HG03064 (cell line): Measurements from ENCODE around the gene KCNMA1.
"Not testable (repeated sequence)": the region's sequence is repeated elsewhere in the genome, so short reads cannot be mapped to it uniquely, and the experiment has no call there.

Source experiments
- ATAC-seq: cut with Tn5 transposase; IDR thresholded peaks from one replicate; pipeline ENCODE4 v1.9.1; 2021; ENCODE audit warnings: low read depth; ENCODE audit not compliant: unreplicated experiment

KCNMA1 gene

GRCh38 chr10:77664696-77665095 lies 27.1 kb upstream of the KCNMA1 start:
- ATAC-seq, result no peak

DNA sequence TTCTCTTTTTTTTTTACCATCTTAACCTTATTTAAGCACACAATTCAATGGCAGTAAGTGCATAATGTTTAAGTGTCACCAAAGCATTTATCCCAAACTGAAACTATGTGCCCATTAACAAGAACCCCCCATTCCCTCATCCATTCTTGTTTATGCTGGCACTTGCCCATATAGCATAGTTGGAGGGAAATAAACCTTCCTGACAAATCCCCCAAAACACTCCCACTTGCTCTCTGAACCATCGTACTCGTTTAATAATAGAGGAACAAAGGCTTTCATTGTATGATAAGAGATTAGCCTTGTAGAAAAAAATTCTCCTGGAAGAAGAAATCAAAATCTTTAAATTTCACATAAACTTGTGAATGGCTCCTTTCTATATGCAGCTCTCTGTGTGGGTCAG lies 26.4 kb upstream of the KCNMA1 start:
- ATAC-seq, result no peak

GRCh38 chr10:77661674-77662073 lies 24.1 kb upstream of the KCNMA1 start:
- ATAC-seq, result no peak

DNA sequence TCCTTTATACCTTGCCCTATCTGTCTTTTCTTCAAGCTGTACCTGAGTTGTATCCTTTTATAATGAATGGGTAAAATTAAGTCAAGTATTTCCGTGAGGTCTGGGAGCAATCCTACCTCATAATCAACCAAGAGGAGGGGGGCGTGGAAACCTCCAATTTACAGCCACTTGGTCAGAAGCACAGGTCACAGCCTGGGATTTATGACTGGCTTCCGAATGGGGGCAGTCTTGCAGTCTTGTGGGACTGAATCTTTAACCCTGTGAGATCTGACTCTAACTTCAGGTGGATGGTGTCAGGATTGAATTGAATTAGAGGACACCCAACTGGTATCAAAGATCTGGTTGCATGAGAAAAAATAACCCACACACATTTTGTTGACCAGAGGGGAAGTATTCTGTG lies 23.5 kb upstream of the KCNMA1 start:
- no peak for ATAC-seq

DNA sequence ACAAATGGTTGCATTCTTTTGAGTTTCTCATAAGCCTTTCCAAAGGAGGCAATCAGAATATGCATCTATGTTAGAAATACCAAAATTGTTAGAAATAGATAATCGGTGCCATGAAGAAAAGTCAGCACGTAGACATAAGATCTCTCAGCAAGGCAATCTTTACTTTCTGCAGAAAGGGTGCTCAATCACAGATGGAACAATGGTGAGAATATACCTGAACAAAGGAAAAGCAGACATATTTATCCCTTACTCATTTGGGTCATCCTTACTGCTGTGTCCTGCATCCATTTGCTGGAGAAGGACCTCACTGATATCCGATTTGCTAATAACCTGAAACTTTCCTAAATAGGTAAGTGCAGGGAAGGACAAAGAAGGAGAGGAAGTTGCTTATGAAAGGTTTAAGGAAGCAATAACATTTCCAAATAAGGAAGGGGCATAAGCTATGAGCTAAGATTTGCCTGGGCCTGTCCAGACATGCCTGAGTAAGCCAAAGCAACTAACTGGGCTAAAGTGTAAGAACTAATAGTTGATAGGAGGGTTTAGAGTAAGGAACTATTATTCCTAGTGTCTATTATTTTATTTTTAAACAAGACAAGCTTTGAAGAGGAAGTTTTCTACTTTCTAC lies 21.6 kb upstream of the KCNMA1 start:
- not testable (repeated sequence) for ATAC-seq

DNA sequence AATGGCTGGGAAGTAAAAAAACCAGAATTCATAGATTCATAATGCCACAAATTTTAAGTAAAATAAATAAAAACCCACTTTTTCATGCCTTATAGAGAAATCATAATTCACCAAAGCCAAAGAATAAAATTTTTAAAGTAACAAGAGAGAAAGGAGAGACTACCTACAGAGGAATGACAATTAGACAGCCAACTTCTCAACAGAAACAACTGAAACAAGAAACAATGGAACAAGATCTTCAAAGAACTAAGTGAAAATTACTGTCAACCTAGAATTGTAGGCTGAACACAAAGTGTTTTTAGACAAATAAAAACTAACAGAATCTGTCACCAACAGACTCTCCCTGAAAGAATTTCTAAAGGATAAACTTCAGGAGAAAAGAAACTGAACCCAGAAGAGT lies 15.6 kb upstream of the KCNMA1 start:
- ATAC-seq, result no peak

DNA sequence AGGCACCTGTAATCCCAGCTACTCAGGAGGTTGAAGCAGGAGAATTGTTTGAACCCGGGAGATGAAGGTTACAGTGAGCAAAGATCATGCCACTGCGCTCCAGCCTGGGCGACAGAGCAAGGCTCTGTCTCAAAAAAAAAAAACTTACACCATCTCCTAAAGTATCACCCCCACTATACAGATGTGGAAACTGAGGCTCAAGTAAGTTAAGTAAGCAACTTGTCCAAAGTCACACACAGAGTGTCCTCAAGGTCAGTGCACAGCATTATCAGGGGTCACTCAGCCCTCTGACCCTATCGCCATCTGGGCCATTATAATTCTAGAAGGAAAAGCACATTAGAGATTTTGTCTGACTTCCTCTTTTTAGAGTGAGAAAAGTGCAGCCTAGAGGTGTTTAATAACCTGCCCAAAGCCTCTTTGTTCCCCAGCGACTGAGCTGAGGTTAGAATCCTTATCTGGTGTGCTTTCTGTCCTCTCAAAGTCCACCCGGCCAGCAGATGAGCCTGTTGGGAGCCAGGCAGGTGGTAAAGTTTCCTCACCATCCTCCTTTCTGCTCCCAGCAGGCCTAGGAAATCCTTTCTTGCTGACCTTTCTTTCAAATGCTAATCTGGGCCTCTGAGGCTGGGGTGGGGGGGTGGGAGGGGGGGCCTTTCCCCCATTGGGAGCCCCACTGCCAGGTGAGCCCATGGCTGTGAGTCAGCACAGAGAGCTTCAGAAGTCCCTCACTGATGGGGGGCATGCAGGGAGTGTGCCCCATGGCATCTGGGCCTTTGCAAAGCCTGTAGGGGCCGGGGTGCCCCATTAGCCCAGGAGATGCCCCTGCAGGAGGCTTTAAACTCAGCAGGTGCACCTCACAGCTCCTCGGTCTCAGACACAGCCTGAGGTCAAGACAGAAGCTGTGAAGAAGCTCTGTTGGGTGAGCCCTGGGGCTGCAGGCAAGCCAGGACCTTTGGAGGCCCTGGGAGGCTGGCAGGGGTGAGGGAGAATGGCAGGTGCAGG lies 12.0 kb upstream of the KCNMA1 start:
- ATAC-seq, result no peak

GRCh38 chr10:77648472-77648871 lies 10.9 kb upstream of the KCNMA1 start:
- ATAC-seq, result no peak

- no peak for ATAC-seq
These were observed 10.1 kb upstream of the KCNMA1 start for GRCh38 chr10:77647543-77648293.

GRCh38 chr10:77644557-77645243 lies 7.1 kb upstream of the KCNMA1 start:
- ATAC-seq, result no peak

DNA sequence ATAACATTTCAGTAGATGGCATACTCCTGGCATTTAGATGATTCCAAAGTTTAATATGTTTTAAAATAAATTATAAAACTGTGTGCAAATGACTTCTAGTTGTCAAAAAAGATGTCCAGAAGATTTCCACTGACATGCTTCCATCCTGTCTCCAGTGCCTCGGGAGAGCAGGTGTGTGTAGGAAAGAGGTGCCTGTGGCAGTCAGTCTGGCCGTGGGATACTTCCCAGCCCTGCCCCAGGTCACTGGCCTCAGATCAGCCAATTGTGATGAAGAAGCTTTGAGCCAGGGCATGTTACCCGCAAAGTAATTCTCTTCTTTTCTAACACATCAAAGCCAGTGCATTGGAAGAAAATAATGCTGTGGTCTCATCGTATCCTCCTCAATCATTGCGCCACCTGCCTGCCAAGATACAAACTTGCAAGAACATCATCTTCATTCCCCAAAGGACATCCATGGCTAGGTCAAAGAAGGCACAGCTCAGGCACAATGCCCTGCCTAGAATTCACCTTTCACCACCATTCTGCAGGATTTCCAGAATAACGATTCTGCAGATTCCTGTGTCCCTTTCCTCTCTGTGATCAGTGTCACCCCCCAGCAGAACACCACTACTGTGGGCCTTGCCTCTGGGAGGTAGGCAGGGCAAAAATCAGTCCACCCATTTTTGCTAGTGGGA lies 6.3 kb upstream of the KCNMA1 start:
- no peak for ATAC-seq

DNA sequence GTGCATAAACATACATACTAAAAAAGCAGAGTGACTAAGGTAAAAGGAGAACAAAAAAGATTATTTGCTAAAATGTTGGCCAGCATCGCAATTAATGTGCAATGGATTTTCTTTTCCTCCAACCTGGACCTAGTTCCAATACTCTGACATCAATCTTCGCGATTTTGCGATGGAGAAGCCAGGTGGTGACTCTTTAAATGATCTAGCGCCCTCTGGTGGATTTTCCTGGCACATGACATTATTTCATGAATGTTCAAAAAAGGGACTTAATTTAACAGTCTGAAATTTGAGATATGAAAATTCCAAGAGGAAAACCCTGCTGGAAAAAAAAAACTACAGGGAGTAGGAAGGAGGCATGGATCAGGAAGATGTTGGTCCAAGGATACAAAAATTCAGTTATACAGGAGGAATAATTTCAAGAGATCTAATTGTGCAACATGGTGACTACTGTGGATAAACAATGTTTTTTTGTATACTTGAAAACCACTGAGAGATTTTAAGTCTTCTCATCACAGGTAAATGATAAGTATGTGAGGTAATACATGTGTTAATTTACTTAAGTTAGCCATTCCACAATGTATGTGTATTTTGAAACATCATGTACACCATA lies 4.3 kb upstream of the KCNMA1 start:
- ATAC-seq, result no peak

GRCh38 chr10:77641344-77641743 lies 3.7 kb upstream of the KCNMA1 start:
- ATAC-seq, result no peak

GRCh38 chr10:77640167-77640566 lies 2.6 kb upstream of the KCNMA1 start:
- no peak for ATAC-seq

- no peak for ATAC-seq
These were observed 2.1 kb upstream of the KCNMA1 start for GRCh38 chr10:77639756-77640155.

- no peak for ATAC-seq
These were observed 903 bp upstream of the KCNMA1 start for GRCh38 chr10:77638321-77639101.

DNA sequence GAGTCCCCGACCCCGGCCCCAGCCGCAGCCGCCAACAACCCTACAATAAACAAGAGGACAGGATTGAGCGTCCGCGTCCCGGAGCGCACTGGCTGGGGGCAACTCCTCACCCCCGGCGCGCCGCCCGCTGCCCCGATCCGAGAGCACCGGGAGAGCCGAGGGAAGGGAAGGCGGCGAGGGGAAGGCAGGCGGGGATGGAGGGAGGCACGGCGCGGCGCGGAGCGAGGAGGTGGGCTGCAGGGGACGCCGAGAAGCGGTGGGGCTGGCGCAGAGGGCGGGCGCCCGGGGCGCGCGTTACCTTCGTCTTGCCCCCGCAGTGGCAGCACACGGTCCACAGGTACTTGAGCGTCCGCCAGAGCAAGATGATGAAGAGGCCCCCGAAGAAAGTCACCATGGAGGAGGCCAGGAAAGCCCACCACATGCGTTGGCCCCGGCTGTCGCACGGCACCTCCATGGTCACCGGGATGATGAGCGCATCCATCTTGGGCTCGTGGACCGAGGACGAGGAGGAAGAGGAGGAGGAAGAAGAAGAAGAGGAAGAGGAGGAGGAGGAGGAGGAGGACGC lies 559 bp downstream of the KCNMA1 start:
- ATAC-seq, result no peak

GRCh38 chr10:77636282-77636966 lies 1.2 kb downstream of the KCNMA1 start:
- no peak for ATAC-seq
